B cell (primary cell): ENCODE data around the gene ADK. TPM values are rescaled to one million over a fixed set of nuclear protein-coding genes. Genes with fewer than 3 reads are reported as not detected.

Experiments
- ATAC-seq: fragments of 200-7000 bp; cut with Tn5 transposase; one replicate; pipeline ENCODE4 v1.10.0; 2021; ENCODE audit warnings: low read depth, mild to moderate bottlenecking, moderate number of reproducible peaks, moderate library complexity
- CTCF ChIA-PET: fragments of 350-600 bp; sonication (Branson Sonifier 250); formaldehyde crosslinking; loops from one replicate; lab custom pipeline; 2021; ENCODE audit warnings: antibody characterized with exemption, inconsistent platforms; lab: Charles Lee
- POLR2A ChIA-PET: fragments of 350-600 bp; sonication (Branson Sonifier 250); formaldehyde crosslinking; loops from one replicate; lab custom pipeline; 2021; ENCODE audit warnings: antibody characterized with exemption; lab: Charles Lee
- DNase-seq: peaks from one replicate; pipeline ENCODE4 v3.0.0; 2013
- H2AFZ ChIP-seq: 2 replicates; pipeline ENCODE4 v1.6.1; 2012; ENCODE audit warnings: mild to moderate bottlenecking, low read depth, low read length; ENCODE audit not compliant: insufficient read depth, poor library complexity, severe bottlenecking
- H3K27ac ChIP-seq, 2 donors: 1 replicate in 1 of 2; 2 replicates in 1 of 2; pipeline ENCODE4 v1.5.1; 2012 to 2013; ENCODE audit warnings: low read length in 2 of 2, mild to moderate bottlenecking in 2 of 2, moderate library complexity in 1 of 2
- H3K27me3 ChIP-seq, 4 experiments: fragments of 200-600 bp in 1 of 4; sonication (generic) in 1 of 4; replicated peaks in 1 of 4; 1 replicate in 2 of 4; 2 replicates in 2 of 4; pipeline versions ENCODE4 v1.6.1 to v1.7.0; 2013 to 2016; ENCODE audit warnings: low read length in 3 of 4, mild to moderate bottlenecking in 2 of 4, mixed read lengths in 1 of 4, moderate library complexity in 1 of 4; ENCODE audit not compliant: insufficient read depth in 4 of 4, control insufficient read depth in 3 of 4; ENCODE audit errors: control extremely low read depth in 1 of 4
- H3K36me3 ChIP-seq, 2 experiments: replicated peaks in 1 of 2; 1 replicate in 1 of 2; 2 replicates in 1 of 2; pipeline versions ENCODE4 v1.6.1 to v1.7.1; 2013; ENCODE audit warnings: low read length in 1 of 2; ENCODE audit not compliant: insufficient read depth in 2 of 2, control insufficient read depth in 1 of 2; ENCODE audit errors: control extremely low read depth in 1 of 2, extremely low read depth in 1 of 2
- H3K4me1 ChIP-seq, 2 donors: fragments of 200-600 bp in 1 of 2; sonication (generic) in 1 of 2; 1 replicate in 1 of 2; 2 replicates in 1 of 2; pipeline versions ENCODE4 v1.5.1 to v1.6.1; 2013 to 2017; ENCODE audit warnings: low read length in 2 of 2; ENCODE audit not compliant: control insufficient read depth in 2 of 2, insufficient read depth in 2 of 2
- H3K4me2 ChIP-seq: replicated peaks from 2 replicates; pipeline ENCODE3; 2012; ENCODE audit warnings: mild to moderate bottlenecking, low read depth, low read length; ENCODE audit not compliant: poor library complexity, severe bottlenecking
- H3K4me3 ChIP-seq, 5 experiments: fragments of 200-600 bp in 1 of 5; sonication (generic) in 1 of 5; 1 replicate in 3 of 5; 2 replicates in 2 of 5; pipeline versions ENCODE4 v1.5.1 to v1.7.0; 2011 to 2016; ENCODE audit warnings: low read length in 4 of 5, mild to moderate bottlenecking in 4 of 5, low read depth in 2 of 5, control low read depth in 1 of 5, moderate library complexity in 1 of 5; ENCODE audit not compliant: insufficient read depth in 1 of 5; ENCODE audit errors: control extremely low read depth in 1 of 5, extremely low read depth in 1 of 5
- H3K79me2 ChIP-seq: fragments of 200-600 bp; sonication (generic); one replicate; pipeline ENCODE4 v1.6.0; 2016; ENCODE audit warnings: low read length; ENCODE audit not compliant: control insufficient read depth, insufficient read depth
- H3K9ac ChIP-seq: fragments of 200-600 bp; sonication (generic); 2 replicates; pipeline ENCODE4 v1.6.1; 2017; ENCODE audit warnings: mild to moderate bottlenecking, low read length, moderate library complexity
- H3K9me3 ChIP-seq, 3 donors: one replicate each; pipeline versions ENCODE4 v1.6.1 to v1.7.1; 2013; ENCODE audit warnings: low read length in 2 of 3; ENCODE audit not compliant: control insufficient read depth in 2 of 3, insufficient read depth in 1 of 3; ENCODE audit errors: control extremely low read depth in 1 of 3
- H4K20me1 ChIP-seq: 2 replicates; pipeline ENCODE4 v1.6.0; 2012; ENCODE audit warnings: mild to moderate bottlenecking, low read length; ENCODE audit not compliant: insufficient read depth, control insufficient read depth, poor library complexity, severe bottlenecking
- H3K27ac Mint-ChIP-seq: one replicate; pipeline ENCODE4 v1.8.0; 2021; ENCODE audit warnings: mixed read lengths
- H3K27me3 Mint-ChIP-seq: one replicate; pipeline ENCODE4 v1.8.0; 2021; ENCODE audit warnings: mixed read lengths
- H3K4me1 Mint-ChIP-seq: one replicate; pipeline ENCODE4 v1.8.0; 2021; ENCODE audit warnings: mixed read lengths
- H3K4me3 Mint-ChIP-seq: one replicate; pipeline ENCODE4 v1.8.0; 2021; ENCODE audit warnings: mixed read lengths
- H3K9me3 Mint-ChIP-seq: one replicate; pipeline ENCODE4 v1.8.0; 2022; ENCODE audit warnings: mixed read lengths; ENCODE audit not compliant: insufficient read depth
- EZH2 ChIP-seq: IDR thresholded peaks from 2 replicates; pipeline ENCODE4 v1.6.1; 2012; ENCODE audit warnings: borderline replicate concordance, low read depth, mild to moderate bottlenecking, moderate library complexity, low read length; ENCODE audit not compliant: insufficient read depth, poor library complexity, severe bottlenecking
- WGBS: methylation state at CpG from one replicate; pipeline ENCODE4 v1.1.5; 2013; ENCODE audit warnings: missing lambda C conversion rate; ENCODE audit not compliant: insufficient coverage; 5-methylcytosine and 5-hydroxymethylcytosine counted together
- intact Hi-C: fragments of 100-400 bp; cut with micrococcal nuclease; formaldehyde crosslinking; loops from one replicate; pipeline ENCODE4 v1.10.0; 2022
- polyA plus RNA-seq: library from polyadenylated mRNA; depleted of rRNA; stranded (reverse); fragments of >200 nt; gene quantifications from 2 replicates; pipeline ENCODE4 v1.2.3, GENCODE V29; 2012
- total RNA-seq, 2 donors: library from RNA; stranded (reverse); fragments of 120-200 nt in 1 of 2; gene quantifications; 1 replicate in 1 of 2; 2 replicates in 1 of 2; pipeline versions ENCODE4 v1.2.3 to v1.2.4, GENCODE V29; 2013 to 2022
- TF ChIP-seq, protein P1 (sequence below): fragments of 200-600 bp; IDR thresholded peaks from one replicate; pipeline ENCODE4 v1.8.0; 2022; ENCODE audit warnings: antibody characterized with exemption, mild to moderate bottlenecking

The ADK gene
- total and polyA plus RNA-seq, 2 donors (not counting 1 experiment from before 2014, with no cell fraction given): 37.2 to 52.6 TPM

DNA sequence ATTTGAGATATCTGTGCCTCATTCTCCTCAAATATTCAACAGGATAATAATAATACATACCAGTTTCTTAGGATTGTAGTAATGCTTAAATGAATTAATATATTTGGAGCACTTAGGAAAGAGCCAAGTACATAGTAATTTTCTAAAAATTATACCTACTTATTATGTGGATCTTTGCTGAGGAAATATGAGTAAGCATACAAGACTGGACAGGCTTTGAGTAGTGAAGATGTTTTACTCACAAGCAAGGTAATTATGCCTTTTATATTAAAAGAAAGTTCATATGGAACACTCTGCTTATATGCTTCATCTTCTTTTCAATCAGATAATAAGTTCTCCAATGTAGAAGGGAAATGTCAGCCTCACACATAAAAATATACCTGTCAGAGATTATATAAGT lies 337.9 kb downstream of the ADK start:
- no peak for DNase-seq
- H3K4me1 Mint-ChIP-seq: no peaks in the 10 kb centered on the region
- peaks cover 5% of the 10 kb centered on the region for H4K20me1 ChIP-seq
- ChIA-PET POLR2A (no interaction called here), CTCF (no interaction called here)
- no peaks in the 10 kb centered on the region for H3K27me3 Mint-ChIP-seq
- H2AFZ ChIP-seq: no peak overlapping the region
- no peaks in the 10 kb centered on the region for H3K36me3 ChIP-seq
- H3K9ac ChIP-seq: no peak overlapping the region
- TF ChIP-seq, protein P1, sequence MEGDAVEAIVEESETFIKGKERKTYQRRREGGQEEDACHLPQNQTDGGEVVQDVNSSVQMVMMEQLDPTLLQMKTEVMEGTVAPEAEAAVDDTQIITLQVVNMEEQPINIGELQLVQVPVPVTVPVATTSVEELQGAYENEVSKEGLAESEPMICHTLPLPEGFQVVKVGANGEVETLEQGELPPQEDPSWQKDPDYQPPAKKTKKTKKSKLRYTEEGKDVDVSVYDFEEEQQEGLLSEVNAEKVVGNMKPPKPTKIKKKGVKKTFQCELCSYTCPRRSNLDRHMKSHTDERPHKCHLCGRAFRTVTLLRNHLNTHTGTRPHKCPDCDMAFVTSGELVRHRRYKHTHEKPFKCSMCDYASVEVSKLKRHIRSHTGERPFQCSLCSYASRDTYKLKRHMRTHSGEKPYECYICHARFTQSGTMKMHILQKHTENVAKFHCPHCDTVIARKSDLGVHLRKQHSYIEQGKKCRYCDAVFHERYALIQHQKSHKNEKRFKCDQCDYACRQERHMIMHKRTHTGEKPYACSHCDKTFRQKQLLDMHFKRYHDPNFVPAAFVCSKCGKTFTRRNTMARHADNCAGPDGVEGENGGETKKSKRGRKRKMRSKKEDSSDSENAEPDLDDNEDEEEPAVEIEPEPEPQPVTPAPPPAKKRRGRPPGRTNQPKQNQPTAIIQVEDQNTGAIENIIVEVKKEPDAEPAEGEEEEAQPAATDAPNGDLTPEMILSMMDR: no peak
- TF ChIP-seq EZH2: no peak
- H3K79me2 ChIP-seq: no peaks in the 10 kb centered on the region
- H3K27ac ChIP-seq: no peak overlapping the region
- no peak overlapping the region for H3K4me3 ChIP-seq
- no peaks in the 10 kb centered on the region for H3K9me3 ChIP-seq
- H3K4me3 Mint-ChIP-seq: no peak overlapping the region
- H3K4me2 ChIP-seq: no peak overlapping the region
- intact Hi-C loops: loop anchor here (5.0 kb wide), 1 partner anchor 33 kb away; no protein-coding TSS in a partner anchor
- no peaks in the 10 kb centered on the region for H3K4me1 ChIP-seq
- no peak overlapping the region for H3K27ac Mint-ChIP-seq
- no peaks in the 10 kb centered on the region for H3K27me3 ChIP-seq
- no peaks in the 10 kb centered on the region for H3K9me3 Mint-ChIP-seq
- ATAC-seq: no peak

DNA sequence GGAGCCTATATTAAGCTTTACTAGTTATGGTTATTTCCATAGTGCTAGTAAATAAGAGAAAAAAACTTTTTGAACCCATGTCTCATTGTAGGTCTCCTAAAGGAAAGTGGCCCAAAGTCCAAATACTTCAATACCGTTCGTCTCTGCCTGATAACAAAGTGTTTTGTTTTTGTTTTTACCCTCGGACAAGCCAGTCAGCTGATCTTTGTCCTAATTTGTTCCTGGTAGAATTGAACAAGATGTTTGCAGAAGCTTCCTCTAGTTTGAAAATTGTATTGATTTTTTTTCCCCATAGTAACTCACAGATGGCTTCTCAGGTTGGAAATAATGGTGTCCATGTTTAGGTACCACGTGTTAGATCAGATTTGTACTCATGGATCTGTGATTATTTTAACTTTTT lies 339.5 kb downstream of the ADK start:
- no peak overlapping the region for H3K4me3 Mint-ChIP-seq
- intact Hi-C loops: no loop called here
- Histone ChIP-seq H3K36me3 (peaks cover 0 to 5% of the 10 kb centered on the region in 2 experiments), H3K4me1 (no peaks in the 10 kb centered on the region), H3K27me3 (no peaks in the 10 kb centered on the region), H3K4me2 (no peak overlapping the region), H3K79me2 (no peaks in the 10 kb centered on the region), H2AFZ (no peak overlapping the region), H3K9ac (no peak overlapping the region), H3K4me3 (no peak overlapping the region), H3K9me3 (no peaks in the 10 kb centered on the region), H3K27ac (no peak overlapping the region), H4K20me1 (peaks cover 10% of the 10 kb centered on the region)
- no CpG with 5 or more reads among the region's 4 CpGs for WGBS
- no peaks in the 10 kb centered on the region for H3K9me3 Mint-ChIP-seq
- ChIA-PET CTCF (no interaction called here), POLR2A (no interaction called here)
- no peaks in the 10 kb centered on the region for H3K4me1 Mint-ChIP-seq
- no peak for ATAC-seq
- TF ChIP-seq, protein P1: no peak
- TF ChIP-seq EZH2: no peak
- no peak for DNase-seq
- H3K27me3 Mint-ChIP-seq: no peaks in the 10 kb centered on the region
- H3K27ac Mint-ChIP-seq: no peak overlapping the region
